ENCODE results near the gene SLC9C2.
A peak's percentile ranks its signal among the peaks of the same experiment; 100 is the strongest.
"Not testable (repeated sequence)": the region's sequence is repeated elsewhere in the genome, so short reads cannot be mapped to it uniquely, and the experiment has no call there.

SLC9C2 gene

DNA sequence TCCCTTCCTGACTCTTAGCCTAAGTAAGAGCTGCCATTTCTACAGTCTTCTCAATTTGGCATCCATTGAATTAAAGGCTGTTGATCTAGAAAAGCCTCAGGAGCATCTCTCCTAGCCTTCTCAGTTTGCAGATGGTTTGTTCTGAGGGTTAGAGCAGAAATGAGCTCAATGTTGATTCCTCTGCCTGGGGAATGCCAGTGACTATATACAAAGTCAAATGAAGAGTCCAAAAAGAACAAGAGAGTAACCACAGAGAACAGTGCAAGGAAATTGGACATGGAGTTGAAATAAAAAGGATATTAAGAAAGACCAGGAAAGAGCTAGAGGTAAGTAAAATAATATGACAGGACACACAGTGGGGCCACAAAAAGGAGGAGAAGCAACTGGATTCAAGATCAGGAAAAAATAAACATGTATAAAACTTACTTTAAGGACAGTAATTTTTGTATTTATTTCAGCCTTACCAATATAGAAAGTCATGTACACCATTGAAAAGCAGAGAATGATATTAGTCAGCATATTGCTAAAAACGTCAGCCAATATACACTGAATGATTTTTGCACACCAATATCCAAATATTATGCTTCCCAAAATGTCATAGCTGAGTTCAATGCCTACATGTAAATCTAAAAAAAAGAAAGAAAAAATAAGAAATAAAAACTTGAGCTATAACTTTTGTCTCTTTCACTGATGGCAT lies 21.3 kb downstream of the SLC9C2 start:
- in situ Hi-C loops (cut with MboI; ENCODE audit: low pct_unique_long_range_greater_than_20kb, low sequenced_read_pairs) = no loop called here
- no peak for DNase-seq

- in situ Hi-C loops (cut with MboI; ENCODE audit: low pct_unique_long_range_greater_than_20kb, low sequenced_read_pairs) = no loop called here
- DNase-seq = no peak
These were observed 22.2 kb downstream of the SLC9C2 start for GRCh38 chr1:173580658-173581057.

DNA sequence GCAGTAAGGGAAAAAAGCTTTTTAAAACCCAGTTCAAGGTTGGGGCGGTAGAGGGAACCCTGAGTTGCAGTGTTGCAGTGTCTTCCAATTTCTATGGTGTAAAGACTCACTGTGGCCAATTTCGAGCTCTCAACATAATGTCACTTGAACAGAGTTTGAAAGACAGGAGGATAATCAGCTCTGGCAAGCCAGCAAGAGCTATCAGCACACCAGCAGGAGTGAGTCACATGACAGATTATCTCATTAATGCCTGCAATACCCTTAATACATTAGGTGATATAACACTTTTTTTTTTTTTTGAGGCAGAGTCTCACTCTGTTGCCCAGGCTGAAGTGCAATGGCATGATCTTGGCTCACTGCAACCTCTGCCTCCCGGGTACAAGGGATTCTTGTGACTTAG lies 22.8 kb downstream of the SLC9C2 start:
- DNase-seq = no peak
- in situ Hi-C loops (cut with MboI; ENCODE audit: low pct_unique_long_range_greater_than_20kb, low sequenced_read_pairs) = no loop called here

DNA sequence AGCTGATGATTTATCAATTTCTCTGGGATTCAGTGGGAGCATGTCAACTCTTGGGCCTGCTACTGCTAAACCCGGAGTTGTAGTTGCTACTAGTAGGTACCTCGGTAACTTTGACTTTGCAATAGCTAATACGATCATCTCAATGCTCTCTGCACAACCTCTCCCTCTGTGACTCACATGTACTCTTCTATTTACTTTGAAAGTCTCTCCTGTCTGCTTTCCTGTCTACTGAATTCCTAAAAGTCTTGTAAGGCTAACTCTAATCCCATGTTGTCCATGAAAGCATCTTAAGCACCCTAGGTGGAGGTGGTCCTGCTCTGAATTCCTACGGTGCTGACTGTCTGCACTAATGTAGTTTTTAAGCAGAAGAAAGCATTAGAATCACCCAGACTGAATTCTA lies 29.3 kb downstream of the SLC9C2 start:
- in situ Hi-C loops (cut with MboI; ENCODE audit: low pct_unique_long_range_greater_than_20kb, low sequenced_read_pairs) = no loop called here
- DNase-seq = no peak

DNA sequence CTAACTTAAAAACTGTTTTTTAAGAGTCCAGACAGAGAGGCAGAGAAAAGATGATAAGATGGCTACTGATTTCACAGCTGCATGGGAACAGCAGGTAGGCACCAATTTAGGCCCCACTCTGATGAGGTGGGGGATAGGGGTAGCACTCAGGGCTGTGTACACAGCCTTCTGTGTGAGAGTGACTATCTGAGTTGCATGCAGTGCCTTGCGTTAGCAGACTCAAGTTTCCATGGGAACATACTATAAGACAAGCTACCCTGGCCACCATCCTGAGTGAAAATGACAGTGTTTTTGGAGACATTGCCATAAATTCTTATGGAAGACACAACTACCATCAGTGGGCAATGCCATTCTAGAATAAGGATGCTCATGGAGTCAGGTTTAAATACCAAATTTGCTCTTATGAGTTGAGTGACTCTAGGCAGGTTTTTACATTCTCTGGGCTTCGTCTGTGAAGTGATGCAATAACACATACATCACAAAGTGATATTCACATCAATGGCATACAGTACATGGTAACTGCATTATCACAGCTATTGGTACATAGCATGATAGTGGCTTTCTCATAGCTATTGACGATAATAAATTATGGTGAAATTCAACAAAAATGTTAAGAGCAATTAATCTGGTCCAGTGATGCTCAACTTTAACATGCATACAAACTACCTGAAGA lies 30.5 kb downstream of the SLC9C2 start:
- in situ Hi-C loops (cut with MboI; ENCODE audit: low pct_unique_long_range_greater_than_20kb, low sequenced_read_pairs) = no loop called here
- no peak for DNase-seq

DNA sequence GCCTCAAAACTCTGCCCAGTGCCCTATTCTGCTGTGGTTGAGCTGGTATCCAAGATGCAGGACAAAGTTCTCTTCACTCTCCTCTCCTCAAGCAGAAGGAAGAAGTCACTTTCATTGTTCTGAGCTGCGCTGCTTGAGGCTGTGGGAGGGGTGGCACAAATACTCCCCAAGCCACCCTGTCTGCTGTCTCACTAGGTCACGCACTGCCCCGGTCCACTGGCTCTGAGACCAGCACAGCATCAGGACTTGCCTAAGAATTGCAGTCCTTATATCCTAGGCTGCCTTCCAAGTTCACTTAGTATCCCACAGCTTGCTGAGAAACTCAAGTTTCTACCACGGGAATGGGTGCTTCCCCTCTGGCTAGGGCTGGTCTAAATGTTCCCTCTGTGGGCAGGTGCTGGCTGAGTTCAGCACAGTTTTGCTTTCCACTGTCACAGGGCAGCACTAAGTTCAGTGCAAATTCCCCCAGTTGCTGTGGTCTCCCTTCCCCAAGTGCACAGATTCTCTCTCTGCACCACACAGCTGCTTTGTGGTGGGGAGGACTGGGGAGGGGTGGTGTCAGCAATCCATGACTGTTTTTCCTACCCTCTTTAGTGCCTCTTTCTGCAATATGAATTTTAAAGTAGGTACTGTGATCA lies 32.4 kb downstream of the SLC9C2 start:
- in situ Hi-C loops (cut with MboI; ENCODE audit: low pct_unique_long_range_greater_than_20kb, low sequenced_read_pairs) = no loop called here
- DNase-seq = no peak

- DNase-seq = no peak
- in situ Hi-C loops (cut with MboI; ENCODE audit: low pct_unique_long_range_greater_than_20kb, low sequenced_read_pairs) = no loop called here
These were observed 34.4 kb downstream of the SLC9C2 start for GRCh38 chr1:173568483-173568882.

DNA sequence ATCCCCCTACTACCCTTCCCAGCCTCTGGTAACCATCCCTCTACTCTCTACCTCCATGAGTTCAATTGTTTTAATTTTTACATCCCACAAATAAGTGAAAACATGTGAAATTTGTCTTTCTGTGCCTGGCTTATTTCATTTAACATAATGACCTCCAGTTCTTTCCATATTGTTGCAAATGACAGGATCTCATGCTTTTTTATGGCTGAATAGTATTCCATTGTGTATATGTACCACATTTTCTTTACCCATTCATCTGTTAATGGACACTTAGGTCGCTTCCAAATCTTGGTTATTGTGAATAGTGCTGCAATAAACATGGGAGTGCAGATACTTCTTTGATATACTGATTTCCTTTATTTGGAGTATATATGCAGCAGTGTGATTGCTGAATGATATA lies 39.0 kb downstream of the SLC9C2 start:
- in situ Hi-C loops (cut with MboI; ENCODE audit: low pct_unique_long_range_greater_than_20kb, low sequenced_read_pairs); DNase-seq: not testable (repeated sequence)

GRCh38 chr1:173562813-173563212 lies 40.1 kb downstream of the SLC9C2 start:
- in situ Hi-C loops (cut with MboI; ENCODE audit: low pct_unique_long_range_greater_than_20kb, low sequenced_read_pairs) = no loop called here
- no peak for DNase-seq

GRCh38 chr1:173561263-173561662 lies 41.6 kb downstream of the SLC9C2 start:
- in situ Hi-C loops (cut with MboI; ENCODE audit: low pct_unique_long_range_greater_than_20kb, low sequenced_read_pairs) = no loop called here

GRCh38 chr1:173560285-173560880 lies 42.5 kb downstream of the SLC9C2 start:
- DNase-seq = no peak
- in situ Hi-C loops (cut with MboI; ENCODE audit: low pct_unique_long_range_greater_than_20kb, low sequenced_read_pairs) = no loop called here

More at GRCh38 chr1:173561263-173561662, 41.6 kb downstream of the SLC9C2 start:
- DNase-seq = no peak

- in situ Hi-C loops (cut with MboI; ENCODE audit: low pct_unique_long_range_greater_than_20kb, low sequenced_read_pairs) = no loop called here
- DNase-seq = peak; percentile 28
These were observed 47.1 kb downstream of the SLC9C2 start for GRCh38 chr1:173555651-173556305.

DNA sequence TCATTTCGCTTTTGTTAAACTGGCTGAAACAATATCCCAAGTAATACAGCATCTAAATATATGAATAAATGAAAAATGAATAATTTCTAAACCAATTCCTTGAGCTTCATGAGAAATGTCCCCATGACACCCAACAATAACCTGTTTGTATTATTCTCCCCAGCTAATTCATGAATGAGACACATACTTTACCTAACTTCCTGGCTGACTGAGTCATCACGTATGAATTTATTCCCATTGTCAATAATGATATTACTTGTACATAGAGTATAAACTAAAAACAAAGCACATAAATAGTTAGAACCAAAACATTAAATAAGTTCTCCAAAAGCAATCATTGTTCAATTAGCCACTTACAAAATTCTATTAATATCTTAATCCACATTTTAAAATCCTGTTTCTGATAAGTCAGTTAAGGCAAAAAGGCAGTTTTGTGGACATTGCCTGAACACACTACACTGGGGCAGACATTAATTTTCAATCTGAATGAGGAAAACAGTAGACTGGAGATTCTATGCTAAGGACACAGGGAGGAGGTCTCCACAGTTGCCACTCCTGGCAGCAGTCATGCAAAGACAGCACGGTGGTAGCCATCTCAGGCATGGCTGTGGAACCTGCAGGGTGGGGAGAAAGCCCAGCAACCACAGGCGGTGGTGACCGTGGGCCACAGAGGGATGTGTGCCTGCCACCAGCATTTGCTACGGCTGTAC lies 48.2 kb downstream of the SLC9C2 start:
- DNase-seq = no peak
- in situ Hi-C loops (cut with MboI; ENCODE audit: low pct_unique_long_range_greater_than_20kb, low sequenced_read_pairs) = no loop called here

GRCh38 chr1:173554089-173554488 lies 48.8 kb downstream of the SLC9C2 start:
- in situ Hi-C loops (cut with MboI; ENCODE audit: low pct_unique_long_range_greater_than_20kb, low sequenced_read_pairs) = no loop called here
- DNase-seq = peak; percentile 46

GRCh38 chr1:173553312-173553711 lies 49.6 kb downstream of the SLC9C2 start:
- DNase-seq = no peak
- in situ Hi-C loops (cut with MboI; ENCODE audit: low pct_unique_long_range_greater_than_20kb, low sequenced_read_pairs) = no loop called here

- no peak for DNase-seq
- in situ Hi-C loops (cut with MboI; ENCODE audit: low pct_unique_long_range_greater_than_20kb, low sequenced_read_pairs) = no loop called here
These were observed 51.2 kb downstream of the SLC9C2 start for GRCh38 chr1:173551699-173552098.

DNA sequence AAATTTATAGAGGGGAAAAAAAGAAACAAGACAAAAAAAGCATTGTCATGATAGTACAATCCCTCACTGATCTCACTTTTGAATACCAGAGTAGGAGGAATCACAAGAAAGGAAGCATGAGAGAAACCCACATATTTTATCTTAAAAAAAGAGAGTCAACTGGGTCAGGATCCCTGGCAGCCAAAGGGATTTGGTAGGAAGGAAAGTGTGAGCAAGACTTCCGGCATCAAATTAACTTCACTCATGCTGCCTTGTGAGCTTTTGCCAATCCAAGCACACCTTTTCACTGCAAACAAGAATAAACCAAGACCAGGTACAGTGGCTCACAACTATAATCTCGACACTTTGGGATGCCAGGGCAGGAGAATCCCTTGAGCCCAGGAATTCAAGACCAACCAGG lies 53.1 kb downstream of the SLC9C2 start:
- no peak for DNase-seq
- in situ Hi-C loops (cut with MboI; ENCODE audit: low pct_unique_long_range_greater_than_20kb, low sequenced_read_pairs) = no loop called here

DNA sequence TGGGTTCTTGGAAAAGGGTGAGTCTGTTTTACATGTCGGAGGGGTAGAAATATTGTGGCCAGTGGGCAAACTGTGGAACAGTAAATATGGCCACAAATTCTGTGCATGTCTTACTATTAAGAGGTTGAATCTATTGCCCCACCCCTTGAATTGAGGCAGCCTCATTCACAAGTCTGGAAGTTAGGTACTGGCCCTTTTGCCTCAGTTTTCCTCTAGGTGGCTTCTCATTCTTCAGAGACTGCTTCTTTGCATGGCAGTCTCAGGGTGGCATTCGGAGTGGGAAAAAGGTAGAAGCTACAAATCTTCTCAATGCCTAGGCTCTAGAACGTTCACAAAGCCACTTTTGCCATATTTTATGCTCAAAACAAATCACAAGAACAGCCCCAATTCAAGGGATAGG lies 57.2 kb downstream of the SLC9C2 start:
- no peak for DNase-seq
- in situ Hi-C loops (cut with MboI; ENCODE audit: low pct_unique_long_range_greater_than_20kb, low sequenced_read_pairs) = no loop called here

- DNase-seq = no peak
- in situ Hi-C loops (cut with MboI; ENCODE audit: low pct_unique_long_range_greater_than_20kb, low sequenced_read_pairs) = no loop called here
These were observed 66.6 kb downstream of the SLC9C2 start for GRCh38 chr1:173536223-173536622.
